CD14-positive monocyte (primary cell): ENCODE measurements around the gene PCDH1. TPM values are rescaled to one million over a fixed set of nuclear protein-coding genes. Genes with fewer than 3 reads are reported as not detected.

ENCODE experiments used
- DNase-seq, 3 donors: peaks; one replicate each; pipeline ENCODE4 v3.0.0-alpha.2; 2011 to 2022
- H2AFZ ChIP-seq: 2 replicates; pipeline ENCODE4 v1.6.0; 2012; ENCODE audit warnings: mild to moderate bottlenecking, low read depth, low read length, inconsistent platforms; ENCODE audit not compliant: insufficient read depth, poor library complexity, severe bottlenecking
- H3K27ac ChIP-seq, 2 donors: 1 replicate in 1 of 2; 2 replicates in 1 of 2; pipeline ENCODE4 v1.5.1; 2012 to 2013; ENCODE audit warnings: low read length in 2 of 2, control low read depth in 1 of 2, inconsistent platforms in 1 of 2, low read depth in 1 of 2, mild to moderate bottlenecking in 1 of 2
- H3K27me3 ChIP-seq, 2 donors: one replicate each; pipeline versions ENCODE4 v1.6.0 to v1.6.1; 2011 to 2013; ENCODE audit warnings: low read length in 2 of 2; ENCODE audit not compliant: control insufficient read depth in 2 of 2, insufficient read depth in 2 of 2
- H3K36me3 ChIP-seq, 2 donors: replicated peaks in 1 of 2; 1 replicate in 1 of 2; 2 replicates in 1 of 2; pipeline versions ENCODE4 v1.5.1 to v1.6.1; 2012 to 2013; ENCODE audit warnings: low read length in 2 of 2, control low read depth in 1 of 2, inconsistent platforms in 1 of 2, mild to moderate bottlenecking in 1 of 2; ENCODE audit not compliant: insufficient read depth in 2 of 2, control insufficient read depth in 1 of 2
- H3K4me1 ChIP-seq, 2 donors: 1 replicate in 1 of 2; 2 replicates in 1 of 2; pipeline versions ENCODE4 v1.5.1 to v1.6.1; 2012 to 2013; ENCODE audit warnings: low read length in 2 of 2, control low read depth in 1 of 2, inconsistent platforms in 1 of 2, mild to moderate bottlenecking in 1 of 2, moderate library complexity in 1 of 2; ENCODE audit not compliant: insufficient read depth in 2 of 2, control insufficient read depth in 1 of 2
- H3K4me2 ChIP-seq: replicated peaks from 2 replicates; pipeline ENCODE3; 2012; ENCODE audit warnings: low read length, moderate library complexity, mild to moderate bottlenecking; ENCODE audit not compliant: poor library complexity, severe bottlenecking; ENCODE audit errors: extremely low read depth
- H3K4me3 ChIP-seq, 3 experiments: fragments of 200-600 bp in 1 of 3; sonication (generic) in 1 of 3; replicated peaks in 1 of 3; 1 replicate in 2 of 3; 2 replicates in 1 of 3; pipeline ENCODE4 v1.5.1; 2011 to 2013; ENCODE audit warnings: low read length in 3 of 3, mild to moderate bottlenecking in 3 of 3, control low read depth in 2 of 3, low read depth in 2 of 3, inconsistent platforms in 1 of 3, moderate library complexity in 1 of 3
- H3K79me2 ChIP-seq: 2 replicates; pipeline ENCODE4 v1.6.0; 2012; ENCODE audit warnings: mild to moderate bottlenecking, control low read depth, inconsistent platforms, low read length, moderate library complexity; ENCODE audit not compliant: insufficient read depth
- H3K9ac ChIP-seq: 2 replicates; pipeline ENCODE4 v1.6.0; 2017; ENCODE audit warnings: low read length, mild to moderate bottlenecking; ENCODE audit not compliant: insufficient read depth, poor library complexity, severe bottlenecking
- H3K9me3 ChIP-seq, 2 donors: replicated peaks in 1 of 2; 1 replicate in 1 of 2; 2 replicates in 1 of 2; pipeline versions ENCODE4 v1.5.1 to v1.6.1; 2012 to 2013; ENCODE audit warnings: low read length in 2 of 2, control low read depth in 1 of 2; ENCODE audit not compliant: control insufficient read depth in 1 of 2, insufficient read depth in 1 of 2
- H4K20me1 ChIP-seq: 2 replicates; pipeline ENCODE4 v1.6.0; 2012; ENCODE audit warnings: mild to moderate bottlenecking, low read length, control low read depth, moderate library complexity; ENCODE audit not compliant: insufficient read depth
- H3K27ac Mint-ChIP-seq, 7 donors: one replicate each; pipeline ENCODE4 v1.8.0; 2020; ENCODE audit warnings: mild to moderate bottlenecking in 7 of 7, mixed read lengths in 7 of 7, moderate library complexity in 6 of 7, inconsistent platforms in 2 of 7
- H3K27me3 Mint-ChIP-seq, 3 donors: one replicate each; pipeline ENCODE4 v1.8.0; 2021 to 2022; ENCODE audit warnings: low read depth in 3 of 3, mild to moderate bottlenecking in 3 of 3, mixed read lengths in 3 of 3, moderate library complexity in 3 of 3, inconsistent platforms in 1 of 3
- H3K36me3 Mint-ChIP-seq, 2 donors: one replicate each; pipeline ENCODE4 v1.8.0; 2020; ENCODE audit warnings: mixed read lengths in 2 of 2, inconsistent platforms in 1 of 2, mild to moderate bottlenecking in 1 of 2
- H3K4me1 Mint-ChIP-seq: one replicate; pipeline ENCODE4 v1.8.0; 2020; ENCODE audit warnings: mild to moderate bottlenecking, mixed read lengths
- H3K4me3 Mint-ChIP-seq, 2 donors: one replicate each; pipeline ENCODE4 v1.8.0; 2020; ENCODE audit warnings: mild to moderate bottlenecking in 2 of 2, mixed read lengths in 2 of 2, moderate library complexity in 1 of 2
- H3K9me3 Mint-ChIP-seq, 7 donors: one replicate each; pipeline ENCODE4 v1.8.0; 2020 to 2022; ENCODE audit warnings: mixed read lengths in 7 of 7, mild to moderate bottlenecking in 6 of 7, moderate library complexity in 6 of 7, inconsistent platforms in 2 of 7
- WGBS: methylation state at CpG from one replicate; pipeline ENCODE4 v1.1.5; 2013; ENCODE audit warnings: missing lambda C conversion rate; ENCODE audit not compliant: insufficient coverage; 5-methylcytosine and 5-hydroxymethylcytosine counted together
- intact Hi-C, 2 donors: fragments of 100-400 bp; cut with micrococcal nuclease; formaldehyde crosslinking; loops; one replicate each; pipeline versions ENCODE4 v1.15.0 to v1.15.1; 2023
- polyA plus RNA-seq, 3 donors: library from polyadenylated mRNA; depleted of rRNA in 1 of 3; unstranded in 2 of 3; stranded (reverse) in 1 of 3; fragments of 300-500 nt in 2 of 3; fragments of >200 nt in 1 of 3; fragmentation: Illumina TruSeq in 2 of 3; gene quantifications; 1 replicate in 2 of 3; 2 replicates in 1 of 3; pipeline ENCODE4 v1.2.3, GENCODE V29; 2012 to 2021
- TF ChIP-seq, protein P1 (sequence below): fragments of 200-600 bp; IDR thresholded peaks from one replicate; pipeline ENCODE4 v1.8.0; 2022; ENCODE audit warnings: antibody characterized with exemption, mild to moderate bottlenecking

PCDH1 gene
- polyA plus RNA-seq, 3 donors = not detected

DNA sequence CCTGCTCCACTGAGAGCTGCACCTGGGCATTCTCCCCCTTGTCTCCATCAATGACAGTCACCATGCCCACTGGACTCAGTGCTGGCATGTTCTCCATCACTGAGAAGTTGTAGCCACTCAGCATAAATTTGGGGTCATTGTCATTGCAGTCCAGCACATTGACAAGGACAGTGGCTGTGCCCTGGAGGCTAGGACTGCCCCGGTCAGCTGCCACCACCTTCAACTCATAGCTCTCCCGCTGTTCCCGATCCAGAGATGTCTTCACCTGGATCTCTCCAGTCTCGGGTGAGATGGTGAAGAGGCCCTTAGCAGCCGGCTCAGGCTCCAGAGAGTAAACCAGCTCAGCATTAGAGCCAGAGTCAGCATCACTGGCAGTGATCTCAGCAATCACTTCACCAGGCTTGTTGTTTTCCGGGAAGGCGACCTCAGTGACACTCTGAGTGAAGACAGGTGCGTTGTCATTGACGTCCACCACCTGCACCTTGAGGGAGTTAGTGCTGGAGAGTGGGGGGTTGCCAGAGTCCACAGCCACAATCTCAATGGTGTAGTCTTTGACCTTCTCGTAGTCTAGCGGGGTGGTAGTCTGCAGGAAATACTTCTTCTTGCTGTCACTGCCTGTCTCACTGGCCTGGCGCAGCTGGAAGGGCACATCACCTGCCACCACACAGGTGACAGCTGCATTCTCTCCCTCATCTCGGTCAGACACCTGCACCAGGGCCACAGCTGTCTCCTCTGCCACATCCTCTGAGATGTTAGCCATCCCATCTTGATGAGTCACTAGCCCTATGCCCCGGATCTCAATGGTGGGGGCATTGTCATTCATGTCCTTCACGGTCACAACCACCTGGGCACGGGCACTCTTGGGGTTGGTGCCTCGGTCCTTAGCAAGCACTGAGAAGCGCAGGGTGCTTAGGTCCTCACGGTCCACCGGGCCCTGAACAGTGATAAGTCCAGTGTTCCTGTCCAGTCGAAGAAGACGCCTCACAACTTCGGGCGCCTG lies 13.5 kb downstream of the PCDH1 start:
- H3K36me3 Mint-ChIP-seq = no peaks in the 10 kb centered on the region
- H3K9me3 Mint-ChIP-seq = peaks cover 0 to 1% (median 0%) of the 10 kb centered on the region in 7 donors
- Histone ChIP-seq H2AFZ (no peak overlapping the region), H3K9me3 (no peaks in the 10 kb centered on the region), H3K9ac (no peak overlapping the region), H3K4me2 (no peak overlapping the region), H4K20me1 (no peaks in the 10 kb centered on the region), H3K36me3 (no peaks in the 10 kb centered on the region), H3K79me2 (no peaks in the 10 kb centered on the region), H3K4me1 (no peaks in the 10 kb centered on the region), H3K27ac (no peak overlapping the region), H3K27me3 (peaks cover 0 to 9% of the 10 kb centered on the region in 2 donors), H3K4me3 (no peak overlapping the region)
- H3K27ac Mint-ChIP-seq = no peak overlapping the region
- no peaks in the 10 kb centered on the region for H3K4me1 Mint-ChIP-seq
- H3K27me3 Mint-ChIP-seq = peaks cover 20 to 23% (median 21%) of the 10 kb centered on the region in 3 donors
- 95% methylated on average over 22 of the region's 24 CpGs for WGBS
- TF ChIP-seq, protein P1, sequence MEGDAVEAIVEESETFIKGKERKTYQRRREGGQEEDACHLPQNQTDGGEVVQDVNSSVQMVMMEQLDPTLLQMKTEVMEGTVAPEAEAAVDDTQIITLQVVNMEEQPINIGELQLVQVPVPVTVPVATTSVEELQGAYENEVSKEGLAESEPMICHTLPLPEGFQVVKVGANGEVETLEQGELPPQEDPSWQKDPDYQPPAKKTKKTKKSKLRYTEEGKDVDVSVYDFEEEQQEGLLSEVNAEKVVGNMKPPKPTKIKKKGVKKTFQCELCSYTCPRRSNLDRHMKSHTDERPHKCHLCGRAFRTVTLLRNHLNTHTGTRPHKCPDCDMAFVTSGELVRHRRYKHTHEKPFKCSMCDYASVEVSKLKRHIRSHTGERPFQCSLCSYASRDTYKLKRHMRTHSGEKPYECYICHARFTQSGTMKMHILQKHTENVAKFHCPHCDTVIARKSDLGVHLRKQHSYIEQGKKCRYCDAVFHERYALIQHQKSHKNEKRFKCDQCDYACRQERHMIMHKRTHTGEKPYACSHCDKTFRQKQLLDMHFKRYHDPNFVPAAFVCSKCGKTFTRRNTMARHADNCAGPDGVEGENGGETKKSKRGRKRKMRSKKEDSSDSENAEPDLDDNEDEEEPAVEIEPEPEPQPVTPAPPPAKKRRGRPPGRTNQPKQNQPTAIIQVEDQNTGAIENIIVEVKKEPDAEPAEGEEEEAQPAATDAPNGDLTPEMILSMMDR = no peak
- intact Hi-C loops = no loop called here
- H3K4me3 Mint-ChIP-seq = no peak overlapping the region
- no peak for DNase-seq

DNA sequence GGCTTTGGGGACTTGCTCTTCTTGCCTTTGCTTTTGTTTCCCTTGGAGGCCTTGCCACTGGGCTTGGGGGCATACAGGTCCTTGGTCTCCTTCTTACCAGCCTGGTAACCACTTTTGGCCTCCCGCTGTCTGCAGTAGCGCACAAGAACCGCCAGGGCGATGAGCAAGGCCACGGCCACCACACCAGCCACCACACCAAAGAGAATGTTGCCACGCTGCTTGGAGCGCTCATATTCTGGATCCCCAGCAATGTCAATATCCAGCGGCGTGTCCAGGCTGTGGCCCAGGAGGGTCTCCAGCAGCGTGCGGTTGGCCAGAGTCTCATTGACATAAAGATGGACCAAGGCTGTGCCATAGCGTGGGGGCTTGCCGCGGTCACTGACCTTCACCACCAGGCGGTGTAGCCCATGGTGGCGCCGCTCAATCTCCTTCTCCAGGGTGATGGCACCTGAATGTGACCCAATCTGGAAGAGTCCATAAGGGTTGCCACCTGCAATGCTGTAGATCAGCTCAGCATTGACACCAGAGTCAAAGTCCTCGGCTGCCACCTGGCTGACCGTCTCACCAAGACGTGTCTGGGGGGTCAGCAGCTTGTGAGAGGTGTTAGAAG lies 14.5 kb downstream of the PCDH1 start:
- no peak overlapping the region for H2AFZ ChIP-seq
- Mint-ChIP-seq H3K36me3 (no peaks in the 10 kb centered on the region), H3K4me1 (no peaks in the 10 kb centered on the region), H3K4me3 (no peak overlapping the region), H3K9me3 (peaks cover 0 to 1% (median 0%) of the 10 kb centered on the region in 7 donors), H3K27me3 (peaks cover 23 to 28% (median 24%) of the 10 kb centered on the region in 3 donors), H3K27ac (no peak overlapping the region)
- intact Hi-C loops = no loop called here
- H3K36me3 ChIP-seq = no peaks in the 10 kb centered on the region
- H3K27ac ChIP-seq = no peak overlapping the region
- no peaks in the 10 kb centered on the region for H3K4me1 ChIP-seq
- TF ChIP-seq, protein P1 = no peak
- peaks cover 0 to 16% of the 10 kb centered on the region in 2 donors for H3K27me3 ChIP-seq
- no peaks in the 10 kb centered on the region for H3K9me3 ChIP-seq
- WGBS = 96% methylated on average over 20 of the region's 20 CpGs
- no peak overlapping the region for H3K9ac ChIP-seq
- H3K79me2 ChIP-seq = no peaks in the 10 kb centered on the region
- DNase-seq = no peak
- H3K4me2 ChIP-seq = no peak overlapping the region
- no peaks in the 10 kb centered on the region for H4K20me1 ChIP-seq
- no peak overlapping the region for H3K4me3 ChIP-seq
